PC-9 (cell line): ENCODE results near the gene AKIP1. TPM values are rescaled to one million over a fixed set of nuclear protein-coding genes. Genes with fewer than 3 reads are reported as not detected.

Experiments used
- BruUV-seq: library from RNA; stranded (reverse); fragments of 400-500 nt; replicated peaks from 2 replicates; lab custom pipeline; 2021; lab: Mats Ljungman, UMichigan
- CTCF ChIA-PET: fragments of 300-600 bp; sonication (Branson Sonifier 250); formaldehyde crosslinking; loops from one replicate; lab custom pipeline; 2022; ENCODE audit warnings: antibody characterized with exemption; lab: Charles Lee
- POLR2A ChIA-PET: fragments of 300-600 bp; sonication (Branson Sonifier 250); formaldehyde crosslinking; loops from one replicate; lab custom pipeline; 2022; ENCODE audit warnings: antibody characterized with exemption; ENCODE audit not compliant: unreplicated experiment; lab: Charles Lee
- DNase-seq, 2 experiments: peaks; one replicate each; pipeline versions ENCODE4 v3.0.0 to v3.0.0-alpha.2; 2015 to 2022; ENCODE audit warnings: mixed read lengths in 1 of 2
- H2AFZ ChIP-seq: fragments of 200-600 bp; sonication (generic); 2 replicates; pipeline ENCODE4 v1.8.1; 2017; ENCODE audit warnings: antibody characterized with exemption
- H3F3A ChIP-seq: fragments of 200-600 bp; sonication (generic); 2 replicates; pipeline ENCODE4 v1.8.1; 2017; ENCODE audit warnings: antibody characterized with exemption, mild to moderate bottlenecking, low read depth; ENCODE audit not compliant: insufficient read depth
- H3K27ac ChIP-seq: fragments of 200-600 bp; sonication (generic); 2 replicates; pipeline ENCODE4 v1.6.1; 2016; ENCODE audit warnings: mixed run types
- H3K27me3 ChIP-seq: fragments of 200-600 bp; sonication (generic); 2 replicates; pipeline ENCODE4 v1.6.1; 2016; ENCODE audit warnings: low read depth, mixed run types; ENCODE audit not compliant: insufficient read depth
- H3K36me3 ChIP-seq: fragments of 200-600 bp; sonication (generic); 2 replicates; pipeline ENCODE4 v1.6.1; 2016; ENCODE audit warnings: low read depth, mixed run types
- H3K4me1 ChIP-seq: fragments of 200-600 bp; sonication (generic); replicated peaks from 2 replicates; pipeline ENCODE4 v1.6.1; 2016; ENCODE audit warnings: mixed run types; ENCODE audit not compliant: insufficient read depth
- H3K4me2 ChIP-seq: fragments of 200-600 bp; sonication (generic); 2 replicates; pipeline ENCODE4 v1.6.1; 2017; ENCODE audit warnings: mixed run types
- H3K4me3 ChIP-seq: fragments of 200-600 bp; sonication (generic); 2 replicates; pipeline ENCODE4 v1.6.1; 2016; ENCODE audit warnings: mixed run types
- H3K79me2 ChIP-seq: fragments of 200-600 bp; sonication (generic); 2 replicates; pipeline ENCODE4 v1.6.1; 2017; ENCODE audit warnings: low read depth, mixed run types
- H3K9me2 ChIP-seq: fragments of 200-600 bp; sonication (generic); 2 replicates; pipeline ENCODE4 v1.8.1; 2017; ENCODE audit warnings: mild to moderate bottlenecking; ENCODE audit not compliant: insufficient read depth
- H3K9me3 ChIP-seq: fragments of 200-600 bp; sonication (generic); 2 replicates; pipeline ENCODE4 v1.8.1; 2016; ENCODE audit warnings: low read depth; ENCODE audit not compliant: insufficient read depth
- H4K20me1 ChIP-seq: fragments of 200-600 bp; sonication (generic); 2 replicates; pipeline ENCODE4 v1.8.1; 2017; ENCODE audit not compliant: insufficient read depth
- CTCF ChIP-seq: fragments of 200-600 bp; sonication (generic); conservative IDR thresholded peaks from 2 replicates; pipeline ENCODE4 v1.6.1; 2017; ENCODE audit warnings: mixed run types, antibody characterized with exemption, mild to moderate bottlenecking, moderate library complexity
- EZH2 ChIP-seq: fragments of 200-600 bp; sonication (generic); IDR thresholded peaks from 2 replicates; pipeline ENCODE4 v1.8.0; 2017; ENCODE audit warnings: antibody characterized with exemption, low read depth
- intact Hi-C: fragments of 100-400 bp; cut with micrococcal nuclease; formaldehyde crosslinking; loops from one replicate; pipeline ENCODE4 v1.10.0; 2022; ENCODE audit not compliant: unreplicated experiment
- total RNA-seq: library from RNA; stranded (reverse); gene quantifications from 2 replicates; pipeline ENCODE4 v1.2.3, GENCODE V29; 2021

AKIP1 gene
- total RNA-seq, 1 experiment from 2014 or later = 17.7 TPM

- DNase-seq = no peak
- POLR2A ChIA-PET = no interaction called here
- no peak overlapping the region for H2AFZ ChIP-seq
- no peak overlapping the region for H3K27ac ChIP-seq
- no peaks in the 10 kb centered on the region for H3K36me3 ChIP-seq
- no peaks in the 10 kb centered on the region for H3K9me3 ChIP-seq
- H3K4me2 ChIP-seq = no peak overlapping the region
- H3K27me3 ChIP-seq = no peaks in the 10 kb centered on the region
- H3K9me2 ChIP-seq = no peaks in the 10 kb centered on the region
- 0 out of 2 replicates have a peak, but pooled peaks cover 12% of the 10 kb centered on the region for H3K4me1 ChIP-seq
- no peak overlapping the region for H3K4me3 ChIP-seq
- intact Hi-C loops = no loop called here
- H3F3A ChIP-seq = peaks cover 8% of the 10 kb centered on the region; the same call in 1 of the 2 replicates
- H3K79me2 ChIP-seq = no peaks in the 10 kb centered on the region
- no TSS peak for BruUV-seq
- no peaks in the 10 kb centered on the region for H4K20me1 ChIP-seq
- TF ChIP-seq EZH2 (no peak), CTCF (no peak)
- CTCF ChIA-PET = no interaction called here
Measured at GRCh38 chr11:8937159-8937558, 26.2 kb downstream of the AKIP1 start.

DNA sequence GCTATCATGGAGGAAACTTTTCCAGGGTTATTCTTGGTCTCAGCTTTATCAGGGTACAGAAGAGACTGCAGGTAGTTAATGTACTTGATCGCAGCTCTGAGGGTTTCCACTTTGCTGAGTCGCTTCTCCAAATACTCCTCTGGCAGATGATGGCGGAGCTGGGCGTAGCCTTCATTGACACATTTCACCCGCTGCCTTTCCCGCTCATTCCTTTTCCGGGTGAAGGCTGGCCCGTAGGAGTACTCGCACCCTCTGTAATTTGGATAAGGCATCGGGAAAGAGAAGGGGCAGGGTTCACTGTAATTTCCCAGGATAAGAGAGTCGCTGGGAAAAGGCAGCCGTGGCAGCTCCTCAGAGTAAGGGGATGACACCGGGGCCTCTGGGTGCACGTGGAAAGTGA, 26.7 kb downstream of the AKIP1 start:
- Histone ChIP-seq H3K4me1 (0 out of 2 replicates have a peak, but pooled peaks cover 12% of the 10 kb centered on the region), H3K27ac (no peak overlapping the region), H3K4me3 (no peak overlapping the region), H3F3A (peaks cover 8% of the 10 kb centered on the region; the same call in 1 of the 2 replicates), H4K20me1 (no peaks in the 10 kb centered on the region), H3K4me2 (no peak overlapping the region), H3K9me2 (no peaks in the 10 kb centered on the region), H3K27me3 (no peaks in the 10 kb centered on the region), H3K36me3 (no peaks in the 10 kb centered on the region), H3K79me2 (no peaks in the 10 kb centered on the region), H2AFZ (no peak overlapping the region), H3K9me3 (no peaks in the 10 kb centered on the region)
- CTCF ChIA-PET = no interaction called here
- POLR2A ChIA-PET = interaction anchor here (0.6 kb wide), 1 partner anchor 636 kb away, joined by 3 read pairs; the partner anchor contains the start of gene WEE1
- intact Hi-C loops = no loop called here
- BruUV-seq = no TSS peak
- DNase-seq = no peak
- no peak for TF ChIP-seq EZH2
- TF ChIP-seq CTCF = no peak

DNA sequence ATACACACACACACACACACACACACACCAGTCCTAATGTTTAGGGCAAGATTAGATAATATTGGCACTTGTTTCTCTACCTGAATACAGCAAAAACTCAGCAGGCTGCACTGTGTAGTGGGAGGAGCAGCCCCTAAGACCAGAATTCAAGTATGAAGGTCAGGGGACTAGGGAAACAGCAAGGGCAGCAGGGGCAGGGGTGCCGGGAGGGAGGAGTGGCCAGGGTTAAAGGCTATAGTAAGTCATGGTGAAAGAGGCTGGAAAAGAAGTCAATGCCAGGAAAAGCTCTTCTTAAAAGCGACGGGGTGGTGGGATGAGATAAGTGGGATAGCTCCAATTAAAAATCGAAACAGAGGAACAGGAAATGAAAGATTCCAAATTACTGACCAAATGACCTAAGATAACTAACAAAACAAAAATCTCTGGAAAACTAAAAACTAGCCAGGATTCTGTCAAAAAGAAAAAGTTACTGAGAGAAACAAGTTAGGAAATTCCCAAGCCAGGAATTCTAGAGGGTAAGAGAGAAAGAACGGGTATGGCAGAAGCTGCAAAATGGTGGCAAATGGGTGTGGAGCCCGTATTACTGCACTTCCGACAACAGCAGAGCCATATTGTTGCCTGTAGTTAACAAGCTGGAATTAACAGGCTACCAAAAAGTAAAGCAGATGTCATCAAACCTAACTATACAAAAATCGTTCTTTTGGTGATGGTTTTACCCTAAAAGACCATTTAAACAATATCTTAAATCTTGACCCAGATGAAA, 30.5 kb downstream of the AKIP1 start:
- Histone ChIP-seq H3F3A (no peaks in the 10 kb centered on the region), H3K79me2 (no peaks in the 10 kb centered on the region), H3K9me3 (no peaks in the 10 kb centered on the region), H2AFZ (no peak overlapping the region), H3K4me2 (no peak overlapping the region), H3K4me3 (no peak overlapping the region), H3K36me3 (no peaks in the 10 kb centered on the region), H3K4me1 (no peaks in the 10 kb centered on the region), H3K27me3 (no peaks in the 10 kb centered on the region), H4K20me1 (no peaks in the 10 kb centered on the region), H3K9me2 (no peaks in the 10 kb centered on the region), H3K27ac (no peak overlapping the region)
- POLR2A ChIA-PET = no interaction called here
- TF ChIP-seq EZH2 = no peak
- TF ChIP-seq CTCF = no peak
- intact Hi-C loops = no loop called here
- no peak for DNase-seq
- BruUV-seq = no TSS peak
- CTCF ChIA-PET = no interaction called here
